ENCODE results near the gene EVA1C. TPM values are rescaled to one million over a fixed set of nuclear protein-coding genes. Genes with fewer than 3 reads are reported as not detected.

Gene EVA1C
- total and polyA plus RNA-seq, 2 donors (not counting 3 experiments of a cell fraction or from before 2014, with no cell fraction given) = 22.8 to 38.6 TPM

DNA sequence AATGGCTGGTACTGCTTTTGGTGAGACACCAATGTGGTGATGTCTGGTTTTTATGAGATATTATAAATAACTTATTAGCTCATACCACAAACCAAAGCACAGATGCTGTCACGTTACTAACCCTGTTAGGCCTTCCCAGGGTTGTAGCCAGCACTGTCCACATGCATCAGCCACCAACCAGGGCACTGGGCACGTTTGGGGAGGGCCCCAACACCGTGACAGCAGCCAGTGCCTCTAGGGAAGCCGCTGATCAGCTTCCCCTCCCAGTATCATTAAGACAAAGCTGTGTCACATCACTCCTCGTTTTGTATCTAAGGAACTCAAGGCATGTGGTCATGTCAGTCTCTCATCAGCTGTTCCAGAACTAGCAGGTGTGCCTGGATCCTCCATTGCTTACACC, 33.5 kb upstream of the EVA1C start:
- Histone ChIP-seq H3K9me3 (replicated peaks; ENCODE audit: control insufficient read depth, insufficient read depth, low read length) (no peaks in the 10 kb centered on the region), H3K27me3 (ENCODE audit: control insufficient read depth in 2 of 2, insufficient read depth in 2 of 2, low read length in 2 of 2) (no peaks in the 10 kb centered on the region), H3K9me1 (replicated peaks; ENCODE audit: control insufficient read depth, extremely low read depth, insufficient read depth, low read length) (no peaks in the 10 kb centered on the region), H3K4me3 (replicated peaks in 1 of 3; ENCODE audit: insufficient read depth in 1 of 3, low read depth in 1 of 3, low read length in 3 of 3) (no peak overlapping the region), H3K4me1 (ENCODE audit: control insufficient read depth, extremely low read depth, insufficient read depth, low read length) (no peaks in the 10 kb centered on the region), H3K4me2 (ENCODE audit: insufficient read depth, low read length) (no peak overlapping the region), H4K20me1 (replicated peaks; ENCODE audit: control insufficient read depth, extremely low read depth, insufficient read depth, low read length) (no peaks in the 10 kb centered on the region), H3K9ac (replicated peaks; ENCODE audit: extremely low read depth, insufficient read depth, low read length) (no peak overlapping the region), H3K27ac (ENCODE audit: insufficient read depth, low read depth, low read length) (no peak overlapping the region), H3K36me3 (ENCODE audit: control insufficient read depth in 2 of 2, extremely low read depth in 1 of 2, insufficient read depth in 2 of 2, low read length in 2 of 2) (peaks cover 12 to 20% of the 10 kb centered on the region in 2 experiments), H2AFZ (ENCODE audit: low read depth, low read length) (no peak overlapping the region), H3K79me2 (ENCODE audit: control insufficient read depth, insufficient read depth, low read length) (peaks cover 2% of the 10 kb centered on the region)
- BruUV-seq (replicated peaks) = no TSS peak
- FAIRE-seq (no peak), DNase-seq (ENCODE audit: low read depth, low spot score) (no peak)
- ChIA-PET CTCF (interaction anchor here (1.2 kb wide), 1 partner anchor 24 kb away, joined by 4 read pairs; no protein-coding TSS in a partner anchor), POLR2A (interaction anchor here (0.5 to 0.6 kb wide), 2 partner anchors 13 to 22 kb away, joined by 3 to 6 read pairs; no protein-coding TSS in a partner anchor)
- intact Hi-C loops (cut with micrococcal nuclease) (no loop called here), dilution Hi-C loops (cut with MboI; ENCODE audit: extremely low pct_ligation_motif_present, low sequenced_read_pairs) (no loop called here)
- TF ChIP-seq, protein P1, sequence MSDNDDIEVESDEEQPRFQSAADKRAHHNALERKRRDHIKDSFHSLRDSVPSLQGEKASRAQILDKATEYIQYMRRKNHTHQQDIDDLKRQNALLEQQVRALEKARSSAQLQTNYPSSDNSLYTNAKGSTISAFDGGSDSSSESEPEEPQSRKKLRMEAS (IDR thresholded peaks at IDR 0.05; ENCODE audit: insufficient read depth, insufficient read length) = no peak
- no peak for TF ChIP-seq EZH2 (IDR thresholded peaks at IDR 0.05; ENCODE audit: borderline replicate concordance, low read depth, low read length, severe bottlenecking)
- TF ChIP-seq MYC (IDR thresholded peaks at IDR 0.05; ENCODE audit: low read depth, low read length) = no peak
- no peak for TF ChIP-seq GATA2 (IDR thresholded peaks at IDR 0.05; ENCODE audit: insufficient read depth, insufficient read length, low read depth, low read length)
- TF ChIP-seq POLR2A (IDR thresholded peaks at IDR 0.05; ENCODE audit: low read depth, low read length) = no peak
- TF ChIP-seq FOS (IDR thresholded peaks at IDR 0.05; ENCODE audit: borderline replicate concordance, insufficient read depth, low read length) = no peak
- TF ChIP-seq, protein P2, sequence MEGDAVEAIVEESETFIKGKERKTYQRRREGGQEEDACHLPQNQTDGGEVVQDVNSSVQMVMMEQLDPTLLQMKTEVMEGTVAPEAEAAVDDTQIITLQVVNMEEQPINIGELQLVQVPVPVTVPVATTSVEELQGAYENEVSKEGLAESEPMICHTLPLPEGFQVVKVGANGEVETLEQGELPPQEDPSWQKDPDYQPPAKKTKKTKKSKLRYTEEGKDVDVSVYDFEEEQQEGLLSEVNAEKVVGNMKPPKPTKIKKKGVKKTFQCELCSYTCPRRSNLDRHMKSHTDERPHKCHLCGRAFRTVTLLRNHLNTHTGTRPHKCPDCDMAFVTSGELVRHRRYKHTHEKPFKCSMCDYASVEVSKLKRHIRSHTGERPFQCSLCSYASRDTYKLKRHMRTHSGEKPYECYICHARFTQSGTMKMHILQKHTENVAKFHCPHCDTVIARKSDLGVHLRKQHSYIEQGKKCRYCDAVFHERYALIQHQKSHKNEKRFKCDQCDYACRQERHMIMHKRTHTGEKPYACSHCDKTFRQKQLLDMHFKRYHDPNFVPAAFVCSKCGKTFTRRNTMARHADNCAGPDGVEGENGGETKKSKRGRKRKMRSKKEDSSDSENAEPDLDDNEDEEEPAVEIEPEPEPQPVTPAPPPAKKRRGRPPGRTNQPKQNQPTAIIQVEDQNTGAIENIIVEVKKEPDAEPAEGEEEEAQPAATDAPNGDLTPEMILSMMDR (IDR thresholded peaks at IDR 0.05; ENCODE audit: extremely low read depth in 1 of 2, insufficient read depth in 1 of 2, low read depth in 1 of 2, low read length in 2 of 2) = no peak
- TF ChIP-seq JUN (IDR thresholded peaks at IDR 0.05; ENCODE audit: borderline replicate concordance, insufficient read depth, insufficient read length, low read depth) = no peak

Measured in endothelial cell of umbilical vein (primary cell).